Right ventricle myocardium superior (tissue), 1 donor: ENCODE measurements around the gene CTNND2. TPM values are rescaled to one million over a fixed set of nuclear protein-coding genes. Genes with fewer than 3 reads are reported as not detected.
"Not testable (repeated sequence)": the region's sequence is repeated elsewhere in the genome, so short reads cannot be mapped to it uniquely, and the experiment has no call there.

ENCODE experiments used
- ATAC-seq: fragments of 200-7000 bp; cut with Tn5 transposase; one replicate; pipeline ENCODE4 v1.9.1; 2020; ENCODE audit warnings: mild to moderate bottlenecking; ENCODE audit not compliant: poor library complexity
- DNase-seq: peaks from one replicate; pipeline ENCODE4 v3.0.0-alpha.2; 2020
- intact Hi-C: fragments of 100-400 bp; cut with DNase I; formaldehyde crosslinking; loops from one replicate; pipeline ENCODE4 v1.11.2; 2022
- total RNA-seq: library from RNA; stranded (reverse); fragmentation: NEBNext Ultra II Directional; extraction: Animal tissue kit (Norgen Biotek cat#: 25700); gene quantifications from one replicate; pipeline ENCODE4 v1.2.1, GENCODE V29; 2021
- donor health status: DM: no; HTN: yes; CAD: no; lungs with severe emphysema.

CTNND2 gene
- total RNA-seq, 1 donor from 2014 or later, result 1.7 TPM

DNA sequence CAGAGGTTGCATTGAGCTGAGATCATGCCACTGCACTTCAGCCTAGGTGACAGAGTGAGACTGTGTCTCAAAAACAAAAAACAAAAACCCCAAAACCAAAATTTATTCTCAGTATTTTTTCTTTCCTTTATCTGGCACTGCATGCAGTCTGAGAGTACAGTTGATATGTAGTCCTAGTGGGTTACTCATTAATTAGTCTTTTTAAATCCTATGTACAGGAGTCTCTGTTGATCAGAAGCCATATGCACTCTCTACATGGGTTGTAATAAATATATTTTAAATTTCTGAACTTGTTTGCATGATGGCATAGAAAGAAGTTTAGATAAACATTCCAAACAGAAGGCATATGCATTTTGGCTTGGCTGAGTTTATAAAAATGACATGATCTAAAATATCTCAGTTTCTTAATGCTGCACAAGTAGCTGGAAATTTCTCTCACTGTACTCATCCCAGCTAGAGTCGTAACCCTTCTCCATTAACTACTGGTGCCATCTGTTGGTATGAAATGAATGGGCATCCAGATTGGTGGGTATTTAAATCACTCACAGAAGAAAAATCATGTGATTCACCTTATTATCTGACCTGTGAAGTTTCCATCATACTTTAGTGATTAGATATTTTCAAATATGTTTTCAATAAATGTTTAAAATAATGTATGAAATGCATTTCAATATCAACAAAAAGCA lies 284.8 kb downstream of the CTNND2 start:
- ATAC-seq, result peak; percentile 78
- no peak for DNase-seq
- intact Hi-C loops, result loop anchor here (5.0 kb wide), 1 partner anchor 352 kb away; no protein-coding TSS in a partner anchor

DNA sequence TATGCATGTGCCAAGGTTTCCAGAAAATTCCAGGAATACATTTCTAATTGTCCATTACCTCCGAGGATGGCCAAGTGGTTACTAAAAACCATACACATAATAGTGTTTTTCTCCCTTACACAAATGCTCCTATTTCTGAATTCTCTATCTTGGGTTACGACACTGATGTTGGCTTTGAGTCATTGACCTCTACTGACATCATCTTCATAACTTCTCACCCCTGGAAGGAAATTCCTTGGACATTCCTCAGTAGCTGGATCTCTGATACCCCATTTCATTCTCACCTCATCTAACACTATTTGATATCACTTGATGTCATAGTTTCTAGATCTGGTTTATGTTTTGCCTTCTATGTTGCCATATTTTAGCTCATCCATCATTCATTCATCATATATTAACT lies 287.2 kb downstream of the CTNND2 start:
- no peak for DNase-seq
- intact Hi-C loops, result loop anchor here (5.0 kb wide), 1 partner anchor 350 kb away; no protein-coding TSS in a partner anchor
- ATAC-seq, result no peak

DNA sequence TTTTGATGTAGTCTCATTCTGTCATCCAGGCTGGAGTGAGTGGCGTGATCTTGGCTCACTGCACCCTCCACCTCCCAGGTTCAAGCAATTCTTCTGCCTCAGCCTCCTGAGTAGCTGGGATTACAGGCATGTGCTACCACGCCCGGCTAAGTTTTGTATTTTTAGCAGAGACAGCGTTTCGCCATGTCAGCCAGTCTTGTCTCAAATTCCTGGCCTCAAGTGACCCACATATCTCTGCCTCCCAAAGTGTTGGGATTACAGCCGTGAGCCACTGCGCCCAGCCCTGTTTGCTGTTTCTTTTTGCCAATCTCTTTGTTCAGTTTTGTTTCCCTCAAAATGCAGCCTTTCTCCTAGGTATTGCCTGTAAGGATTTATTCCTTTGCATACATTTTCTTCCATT lies 287.6 kb downstream of the CTNND2 start:
- DNase-seq, result not testable (repeated sequence)
- intact Hi-C loops, result loop anchor here (5.0 kb wide), 1 partner anchor 349 kb away; no protein-coding TSS in a partner anchor
- ATAC-seq, result peak; percentile 87

GRCh38 chr5:11611011-11611410 lies 293.2 kb downstream of the CTNND2 start:
- intact Hi-C loops, result no loop called here
- ATAC-seq (no peak), DNase-seq (no peak)

DNA sequence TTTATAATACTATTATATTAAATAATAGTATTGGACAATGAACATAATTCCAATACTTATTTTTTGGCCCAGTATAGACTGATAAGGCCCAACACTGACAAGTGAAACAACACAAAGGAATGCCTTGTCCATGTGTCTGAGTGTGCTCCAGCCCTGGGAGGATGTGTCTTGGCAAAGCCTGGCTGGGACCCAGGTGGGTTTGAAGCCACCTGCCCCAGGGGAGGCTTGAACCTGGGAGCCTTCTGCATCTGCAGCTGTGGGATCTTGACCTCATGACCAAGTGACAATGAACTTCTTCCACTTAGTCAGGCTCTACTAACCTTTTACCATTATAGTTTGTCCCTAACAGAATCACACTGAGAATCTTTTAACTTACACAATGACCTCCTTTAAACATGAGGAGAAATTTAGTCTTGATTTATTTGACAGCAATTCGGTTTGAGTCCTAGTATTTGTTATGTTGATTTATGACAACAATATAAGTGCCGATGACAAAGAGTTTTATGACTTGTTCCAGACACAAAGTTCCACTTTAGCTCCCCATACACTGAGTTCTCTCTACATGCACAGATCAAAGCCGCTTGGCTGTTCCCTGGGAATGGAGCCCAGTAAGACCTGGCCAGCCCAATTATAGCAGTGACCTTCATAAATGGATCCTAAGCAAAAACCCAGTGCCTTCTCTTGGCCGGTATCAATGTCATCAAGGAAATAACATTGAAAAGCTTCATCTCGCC lies 294.5 kb downstream of the CTNND2 start:
- ATAC-seq (peak; percentile 98), DNase-seq (no peak)
- intact Hi-C loops, result no loop called here

- ATAC-seq, result no peak
- intact Hi-C loops, result no loop called here
Observed at GRCh38 chr5:11608530-11608929, 295.7 kb downstream of the CTNND2 start.

DNA sequence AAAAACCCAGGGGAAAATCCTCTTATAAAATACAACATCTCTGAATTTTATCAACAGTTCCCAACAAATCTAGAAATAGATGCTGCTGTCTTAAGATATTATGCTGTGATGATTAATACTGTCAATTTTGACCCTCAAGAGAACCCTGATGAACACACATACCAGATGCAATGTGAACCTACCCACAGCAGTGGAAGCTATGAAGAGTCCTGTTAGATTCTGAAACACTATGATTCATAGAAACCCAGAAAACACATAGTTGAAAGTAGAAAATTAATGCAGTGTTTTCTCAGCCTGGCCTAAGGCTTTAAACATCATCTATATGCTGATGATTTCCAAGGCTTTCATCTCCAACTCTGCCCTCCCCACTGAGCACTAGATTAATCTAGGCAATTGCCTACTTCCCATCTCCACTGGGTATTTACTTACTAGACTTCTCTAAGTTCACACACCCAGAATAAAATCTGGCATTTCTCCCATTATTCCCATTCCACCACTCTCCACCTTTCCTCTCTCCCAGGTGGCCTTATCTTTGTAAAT lies 296.2 kb downstream of the CTNND2 start:
- intact Hi-C loops, result no loop called here
- DNase-seq (no peak), ATAC-seq (no peak)

More at GRCh38 chr5:11608530-11608929, 295.7 kb downstream of the CTNND2 start:
- no peak for DNase-seq

- ATAC-seq (no peak), DNase-seq (no peak)
- intact Hi-C loops, result no loop called here
Observed at GRCh38 chr5:11602298-11602697, 301.9 kb downstream of the CTNND2 start.

DNA sequence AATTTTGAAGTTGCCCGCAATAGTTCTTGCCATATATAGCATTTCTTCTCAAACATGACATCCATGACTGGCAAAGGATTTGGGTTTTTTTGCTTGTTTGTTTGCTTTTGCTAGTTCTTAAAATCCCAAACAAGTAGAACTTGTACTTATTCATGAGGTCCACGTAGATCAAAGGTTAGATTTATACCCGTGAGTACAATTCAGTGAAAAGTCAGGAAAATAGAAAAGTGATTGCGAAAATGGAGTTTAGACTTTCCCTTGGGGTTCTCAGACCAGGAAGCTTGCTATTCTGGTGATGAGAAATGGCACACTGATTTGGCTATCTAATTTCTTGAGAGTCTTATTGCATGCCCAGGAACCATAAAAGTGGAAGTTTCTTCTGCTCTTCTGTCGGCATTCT lies 304.7 kb downstream of the CTNND2 start:
- no peak for DNase-seq
- no peak for ATAC-seq
- intact Hi-C loops, result no loop called here

GRCh38 chr5:11596657-11597071 lies 307.6 kb downstream of the CTNND2 start:
- intact Hi-C loops, result no loop called here
- DNase-seq (no peak), ATAC-seq (no peak)

DNA sequence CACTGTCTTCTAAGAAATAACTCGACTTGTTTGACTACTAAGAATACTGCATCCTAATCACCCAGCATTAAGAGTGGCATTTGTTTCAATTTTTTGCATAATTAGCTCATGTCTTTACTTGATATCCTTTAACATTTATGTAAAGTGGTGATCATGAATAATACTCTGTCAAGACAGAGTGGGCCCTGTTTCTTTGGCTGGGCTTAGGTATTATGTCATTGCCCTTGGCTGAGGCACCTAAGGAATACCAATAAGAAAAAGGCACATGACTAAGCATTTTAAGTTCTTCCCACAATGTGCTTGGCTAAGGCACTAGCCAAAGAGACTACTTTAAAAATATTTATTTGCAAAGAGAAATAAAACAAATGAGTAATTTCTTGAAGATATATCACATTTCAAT lies 308.1 kb downstream of the CTNND2 start:
- peak; percentile 41 for ATAC-seq
- intact Hi-C loops, result no loop called here

DNA sequence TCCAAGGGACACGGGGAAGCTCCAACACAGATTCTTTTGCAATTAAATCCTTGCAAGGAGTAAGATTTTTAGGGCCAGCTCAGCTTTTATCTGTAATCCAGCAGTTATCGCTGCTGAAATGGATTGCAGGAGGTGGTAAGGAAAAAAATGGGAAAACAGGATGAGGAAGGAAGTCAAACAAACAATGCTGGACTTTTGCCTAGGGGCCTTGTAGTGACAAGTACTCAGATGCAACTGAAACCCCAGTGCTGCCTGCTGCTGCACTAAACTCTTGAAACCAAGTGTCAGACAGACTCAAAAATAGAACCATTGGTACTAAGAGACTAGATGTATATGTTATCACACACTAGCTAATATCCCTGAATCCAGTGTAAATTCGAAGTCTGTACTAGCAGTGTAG lies 309.2 kb downstream of the CTNND2 start:
- ATAC-seq, result peak; percentile 53
- no peak for DNase-seq
- intact Hi-C loops, result no loop called here

More for the DNA sequence above, 308.1 kb downstream of the CTNND2 start:
- DNase-seq, result no peak

- ATAC-seq, result no peak
- DNase-seq, result no peak
- intact Hi-C loops, result no loop called here
Observed at GRCh38 chr5:11594021-11594420, 310.2 kb downstream of the CTNND2 start.

GRCh38 chr5:11590475-11590874 lies 313.8 kb downstream of the CTNND2 start:
- DNase-seq (no peak), ATAC-seq (no peak)
- intact Hi-C loops, result no loop called here

- ATAC-seq (no peak), DNase-seq (no peak)
Observed at GRCh38 chr5:11588803-11589202, 315.4 kb downstream of the CTNND2 start.

GRCh38 chr5:11584017-11584416 lies 320.2 kb downstream of the CTNND2 start:
- ATAC-seq, result no peak

More at GRCh38 chr5:11588803-11589202, 315.4 kb downstream of the CTNND2 start:
- intact Hi-C loops, result no loop called here

DNA sequence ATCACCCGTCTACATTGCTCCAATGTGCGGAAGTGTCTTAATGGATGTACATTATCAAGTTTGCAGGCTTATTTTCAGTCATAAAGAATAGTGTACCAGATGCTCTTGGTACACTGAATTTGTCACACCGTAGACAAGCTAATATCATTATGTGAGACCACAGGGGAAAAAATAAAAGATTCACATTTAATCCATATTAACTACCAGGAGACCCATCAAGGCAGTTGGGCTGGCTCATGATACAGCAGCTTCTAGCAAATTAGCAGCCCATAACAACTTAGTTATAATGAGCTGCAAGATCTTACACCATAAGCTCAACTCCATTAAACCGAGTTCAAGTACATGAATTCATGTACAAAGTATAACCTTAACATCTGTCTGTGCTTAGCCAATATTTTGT lies 324.9 kb downstream of the CTNND2 start:
- intact Hi-C loops, result no loop called here
- DNase-seq (no peak), ATAC-seq (no peak)

More at GRCh38 chr5:11584017-11584416, 320.2 kb downstream of the CTNND2 start:
- intact Hi-C loops, result no loop called here
- no peak for DNase-seq

- intact Hi-C loops, result no loop called here
- ATAC-seq (no peak), DNase-seq (no peak)
Observed at GRCh38 chr5:11574787-11575186, 329.5 kb downstream of the CTNND2 start.

DNA sequence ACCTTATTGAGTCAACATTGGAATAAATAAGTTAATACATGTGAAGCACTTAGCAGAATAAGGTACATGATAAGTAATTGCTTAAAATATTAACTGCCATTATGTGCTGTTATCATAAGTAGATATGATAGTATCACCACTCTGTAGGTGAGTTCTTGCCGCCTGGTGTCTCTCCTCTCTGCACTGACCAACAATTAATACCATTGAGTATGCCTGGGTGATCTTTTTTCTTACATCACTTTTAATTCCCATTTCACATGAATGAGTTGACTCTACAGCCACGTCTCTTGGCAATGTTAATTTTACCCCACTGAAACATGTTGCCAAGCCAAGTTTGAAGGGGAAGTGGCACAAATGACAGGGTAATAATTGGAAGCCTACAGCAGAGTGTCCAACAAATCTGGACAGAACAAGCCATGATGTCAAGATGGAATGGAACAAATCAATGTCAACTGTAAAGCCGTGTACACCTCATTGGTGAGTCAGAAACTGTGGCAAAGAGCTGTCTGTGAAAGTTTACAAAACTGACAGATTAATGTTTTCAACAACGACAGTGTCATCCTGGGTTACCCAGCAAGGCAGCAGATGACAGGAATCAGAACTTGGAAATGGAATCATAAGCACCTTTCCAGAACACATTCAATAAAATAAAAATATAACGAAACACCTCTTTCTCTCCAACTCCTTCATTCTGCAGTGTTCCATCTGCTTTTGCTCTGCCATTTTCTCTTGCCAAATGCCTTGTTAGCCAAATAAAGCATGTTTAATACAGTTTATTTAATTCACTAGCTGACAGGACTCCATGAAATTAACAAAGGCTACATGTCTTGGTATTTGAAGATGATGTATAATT lies 330.9 kb downstream of the CTNND2 start:
- intact Hi-C loops, result no loop called here
- DNase-seq (no peak), ATAC-seq (no peak)
